Fibroblast of peridontal ligament (primary cell): ENCODE data around the gene SNRPE.
A peak's percentile ranks its signal among the peaks of the same experiment; 100 is the strongest.

Source experiments
- DNase-seq: peaks from one replicate; pipeline ENCODE4 v3.0.0-alpha.2; 2010; ENCODE audit errors: extremely low read depth

Gene SNRPE

GRCh38 chr1:203880606-203881005 is 19.2 kb downstream of the SNRPE start:
- DNase-seq: no peak

GRCh38 chr1:203888807-203889251 is 27.4 kb downstream of the SNRPE start:
- DNase-seq: peak; percentile 40

GRCh38 chr1:203891950-203892349 is 30.6 kb downstream of the SNRPE start:
- DNase-seq: no peak

DNA sequence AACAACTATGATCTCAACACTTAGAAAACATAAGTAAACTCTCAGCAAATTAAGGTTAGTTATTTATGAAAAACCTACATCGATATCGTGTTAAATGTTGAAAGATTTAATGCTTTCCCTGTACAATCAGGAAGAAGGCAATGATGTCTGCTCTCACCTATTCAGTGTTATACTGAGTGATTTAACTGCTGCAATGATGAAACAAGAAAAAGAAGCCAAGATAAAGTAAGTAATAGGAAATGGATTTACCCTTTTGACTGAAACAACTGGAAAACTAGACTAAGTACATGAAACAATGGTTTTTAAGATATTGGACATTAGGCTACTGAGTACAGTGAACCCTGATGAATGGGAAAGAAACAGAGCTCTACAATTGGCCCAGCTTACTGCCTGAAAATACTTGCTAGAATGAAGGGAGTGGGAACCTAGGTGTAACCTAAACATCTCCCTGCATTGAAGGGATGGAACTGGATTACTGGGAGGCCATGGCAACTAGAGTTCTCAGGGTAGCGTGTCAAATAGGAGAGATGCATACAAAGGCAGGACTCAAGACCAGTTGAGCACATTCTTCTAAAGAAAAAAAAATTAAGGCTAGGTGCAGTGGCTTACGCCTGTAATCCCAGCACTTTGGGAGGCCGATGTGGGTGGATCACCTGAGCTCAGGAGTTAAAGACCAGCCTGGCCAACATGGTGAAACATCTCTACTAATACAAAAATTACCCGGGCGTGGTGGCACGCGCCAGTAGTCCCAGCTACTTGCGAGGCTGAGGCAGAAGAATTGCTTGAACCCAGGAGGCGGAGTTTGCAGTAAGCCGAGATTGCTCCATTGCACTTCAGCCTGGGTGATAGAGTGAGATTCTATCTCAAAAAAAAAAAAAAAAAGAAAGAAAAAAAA is 37.3 kb downstream of the SNRPE start:
- DNase-seq: no peak

- DNase-seq: no peak
Observed at GRCh38 chr1:203899353-203899716, 37.9 kb downstream of the SNRPE start.

- no peak for DNase-seq
Observed at GRCh38 chr1:203899869-203900714, 38.7 kb downstream of the SNRPE start.

DNA sequence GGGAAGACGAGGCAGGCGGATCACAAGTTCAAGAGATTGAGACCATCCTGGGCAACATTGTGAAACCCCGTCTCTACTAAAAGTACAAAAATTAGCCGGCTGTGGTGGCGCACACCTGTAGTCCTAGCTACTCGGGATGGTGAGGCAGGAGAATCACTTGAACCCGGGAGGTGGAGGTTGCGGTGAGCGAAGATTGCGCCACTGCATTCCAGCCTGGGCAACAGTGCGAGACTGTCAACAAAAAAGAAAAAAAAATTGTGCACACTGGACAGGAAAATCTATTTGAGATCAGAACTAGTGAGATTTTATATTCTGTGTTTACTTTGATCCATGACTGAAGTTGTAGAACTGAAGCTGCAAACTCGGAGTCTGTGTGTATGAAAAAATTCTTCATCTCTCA is 40.2 kb downstream of the SNRPE start:
- DNase-seq: no peak

DNA sequence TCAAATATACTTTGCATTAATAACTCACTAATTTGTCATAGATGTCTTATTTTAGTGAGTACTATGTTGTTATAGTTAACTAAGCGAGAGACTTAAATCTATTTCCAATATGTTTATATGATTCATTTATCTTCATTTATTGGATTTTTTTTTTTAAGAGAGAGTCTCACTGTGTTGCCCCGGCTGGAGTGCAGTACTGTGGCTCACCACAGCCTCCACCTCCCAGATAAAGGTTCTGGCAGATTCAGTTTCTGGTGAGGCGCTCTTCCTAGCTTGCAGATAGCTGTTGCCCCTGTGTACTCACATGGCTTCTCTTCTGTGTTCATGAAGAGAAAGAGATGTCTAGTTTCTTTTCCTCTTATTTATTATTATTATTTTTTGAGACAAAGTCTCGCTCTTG is 43.9 kb downstream of the SNRPE start:
- no peak for DNase-seq

DNA sequence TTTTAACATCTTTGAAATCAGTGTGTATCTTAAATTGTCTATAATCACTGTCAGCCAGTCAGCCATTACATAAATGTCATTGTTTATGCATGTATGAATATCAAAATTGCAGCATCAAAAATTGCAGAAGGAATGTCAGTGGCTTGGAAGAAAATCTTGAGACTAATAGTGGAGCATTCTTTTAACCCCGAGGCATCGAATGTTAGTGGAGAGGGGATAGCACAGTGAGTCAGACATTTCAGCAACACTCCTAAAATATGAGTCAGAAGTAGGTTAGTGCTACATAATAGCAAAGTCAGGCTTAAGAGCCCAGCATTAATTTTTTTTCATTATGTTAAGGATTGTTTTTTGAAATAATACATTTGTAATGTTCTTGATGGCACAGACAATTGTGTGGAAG is 45.5 kb downstream of the SNRPE start:
- peak; percentile 96 for DNase-seq

DNA sequence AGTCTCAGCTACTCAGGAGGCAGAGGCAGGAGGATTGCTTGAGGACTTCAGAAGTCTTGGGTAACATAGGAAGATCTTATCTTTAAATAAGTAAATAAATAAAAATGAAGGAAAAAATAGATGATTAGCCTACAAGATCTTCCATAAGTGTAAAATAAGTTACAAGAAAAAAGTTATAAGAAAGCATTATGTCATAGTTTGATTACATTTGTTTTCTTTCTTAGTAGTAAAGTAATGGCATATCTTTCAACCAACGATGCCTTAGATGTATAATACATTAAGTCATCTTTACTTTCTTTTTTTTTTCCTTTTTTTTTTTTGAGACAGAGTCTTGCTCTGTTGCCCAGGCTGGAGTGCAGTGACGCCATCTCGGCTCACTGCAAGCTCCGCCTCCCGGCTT is 46.5 kb downstream of the SNRPE start:
- DNase-seq: no peak

GRCh38 chr1:203911806-203912205 is 50.4 kb downstream of the SNRPE start:
- DNase-seq: peak; percentile 91

DNA sequence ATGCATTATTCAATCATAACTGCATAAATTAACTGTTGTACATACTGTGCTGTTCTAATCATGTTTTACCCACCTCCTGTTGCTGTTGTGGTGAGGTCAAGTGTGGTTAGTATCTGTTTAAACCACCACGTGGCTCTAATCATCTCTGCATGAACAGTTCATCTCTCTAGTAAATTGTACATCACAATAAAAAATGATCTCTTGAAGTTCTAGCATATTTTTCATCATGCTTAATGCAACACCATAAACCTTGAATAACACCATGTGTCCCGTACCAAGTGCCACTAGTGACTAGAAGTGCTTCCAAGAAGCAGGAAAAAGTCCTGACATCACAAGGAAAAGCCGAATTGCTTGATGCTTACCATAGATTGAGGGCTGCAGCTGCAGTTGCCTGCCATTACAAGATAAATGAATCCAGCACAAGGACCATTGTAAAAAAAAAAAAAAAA is 51.7 kb downstream of the SNRPE start:
- DNase-seq: no peak

- DNase-seq: no peak
Observed at GRCh38 chr1:203914292-203914691, 52.9 kb downstream of the SNRPE start.

- DNase-seq: peak; percentile 57
Observed at GRCh38 chr1:203915811-203916210, 54.4 kb downstream of the SNRPE start.

DNA sequence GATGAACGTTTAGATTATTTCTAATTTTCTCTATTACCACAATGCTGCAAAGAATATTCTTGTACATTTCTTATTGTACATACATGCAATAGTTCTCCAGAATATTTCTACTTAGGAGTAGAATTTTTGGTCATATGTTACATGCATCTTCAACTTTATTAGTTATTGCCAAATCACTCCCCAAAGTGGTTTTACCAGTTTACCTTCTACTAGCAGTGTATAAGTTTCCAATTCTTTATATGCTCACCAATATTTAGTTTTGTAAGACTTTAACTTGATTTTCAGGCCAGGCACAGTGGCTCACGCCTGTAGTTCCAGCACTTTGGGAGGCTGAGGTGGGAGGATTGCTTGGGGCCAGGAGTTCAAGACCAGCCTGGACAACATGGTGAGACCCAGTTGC is 55.4 kb downstream of the SNRPE start:
- DNase-seq: no peak
